HG03558 (cell line): ENCODE measurements around the gene TRIM14.
"Not testable (repeated sequence)": the region's sequence is repeated elsewhere in the genome, so short reads cannot be mapped to it uniquely, and the experiment has no call there.

ENCODE experiments used
- ATAC-seq: cut with Tn5 transposase; IDR thresholded peaks from one replicate; pipeline ENCODE4 v1.9.1; 2021; ENCODE audit warnings: moderate number of reproducible peaks; ENCODE audit not compliant: unreplicated experiment; ENCODE audit errors: extremely low read depth

TRIM14 gene

GRCh38 chr9:98142925-98143481 lies 24.0 kb upstream of the TRIM14 start:
- ATAC-seq: no peak

GRCh38 chr9:98142182-98142907 lies 23.3 kb upstream of the TRIM14 start:
- no peak for ATAC-seq

DNA sequence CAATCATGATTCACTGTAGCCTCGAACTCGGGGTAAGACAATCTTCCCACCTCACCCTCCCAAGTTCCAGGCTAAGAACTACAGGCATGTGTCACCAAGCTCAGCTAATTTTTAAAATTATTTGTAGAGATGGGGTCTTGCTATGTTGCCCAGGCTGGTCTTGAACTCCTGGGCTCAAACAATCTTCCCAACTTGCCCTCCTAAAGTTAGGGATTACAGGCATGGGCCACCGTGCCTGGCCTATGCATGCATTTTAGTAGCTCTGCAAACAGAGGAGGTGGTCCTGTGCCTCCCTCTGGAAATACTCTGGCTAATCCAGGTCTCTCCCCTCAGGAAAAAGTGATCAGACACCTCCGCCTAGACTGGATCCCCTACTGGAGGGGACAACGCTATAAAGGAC lies 21.5 kb upstream of the TRIM14 start:
- ATAC-seq: no peak

GRCh38 chr9:98136489-98136888 lies 17.5 kb upstream of the TRIM14 start:
- ATAC-seq: no peak

DNA sequence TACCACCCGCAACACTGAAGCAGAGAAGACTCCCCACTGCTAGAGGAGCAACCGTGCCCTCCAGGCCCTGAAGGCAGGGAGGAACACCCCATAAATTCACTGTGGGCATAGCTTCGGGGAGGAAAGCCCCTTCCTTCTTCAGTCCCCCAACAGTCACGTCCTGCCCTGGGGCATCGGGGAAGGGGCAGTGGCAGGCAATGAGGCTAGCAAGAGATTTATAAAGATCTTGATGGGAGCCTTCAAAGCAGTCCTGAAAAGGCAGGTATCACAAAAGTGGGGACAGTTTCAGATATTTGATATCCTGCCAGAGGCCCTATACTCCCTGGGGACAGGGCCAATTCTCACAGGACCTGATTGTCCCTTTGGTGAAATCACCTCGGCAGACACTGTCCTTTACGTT lies 16.9 kb upstream of the TRIM14 start:
- no peak for ATAC-seq

GRCh38 chr9:98135558-98135934 lies 16.5 kb upstream of the TRIM14 start:
- ATAC-seq: no peak

GRCh38 chr9:98134702-98135557 lies 15.9 kb upstream of the TRIM14 start:
- no peak for ATAC-seq

DNA sequence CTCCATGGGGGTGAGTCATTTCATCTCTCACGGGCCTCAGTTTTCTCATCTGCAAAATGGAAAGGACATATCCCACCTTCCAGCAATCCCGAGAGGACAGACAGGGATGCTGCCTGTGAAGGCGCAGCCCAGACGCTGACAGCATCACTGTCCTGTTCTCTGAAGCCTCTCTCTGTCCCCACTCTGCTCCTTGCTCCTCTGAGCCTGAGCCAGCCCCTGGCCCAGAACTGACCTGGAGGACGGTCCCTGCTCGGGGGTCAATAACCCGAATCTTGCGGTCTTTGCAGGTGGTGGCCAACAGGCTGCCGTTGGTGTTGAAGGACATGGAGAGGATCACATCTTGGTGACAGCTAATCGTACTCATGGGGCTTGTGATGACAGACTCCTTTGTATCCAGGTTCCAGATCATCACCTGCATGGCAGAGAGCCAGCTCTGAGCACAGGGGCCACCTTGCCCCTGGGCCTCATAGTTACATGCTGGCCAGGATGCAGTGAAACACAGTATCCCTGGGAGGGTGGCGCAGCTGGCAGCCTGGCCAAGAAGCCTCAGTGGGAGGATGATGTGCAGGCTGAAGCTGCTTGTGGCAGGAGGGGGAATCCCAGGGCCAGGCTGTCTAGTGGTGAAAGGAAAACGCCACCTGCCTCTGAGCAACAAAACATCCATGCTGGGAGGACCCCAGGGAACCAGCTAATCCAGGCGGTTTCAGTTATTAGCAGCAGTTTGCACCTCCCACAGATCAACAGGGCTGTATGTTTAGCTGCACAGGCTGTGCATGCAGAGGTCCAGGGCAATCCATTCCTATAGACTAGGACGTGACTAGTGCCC lies 14.0 kb upstream of the TRIM14 start:
- ATAC-seq: no peak

DNA sequence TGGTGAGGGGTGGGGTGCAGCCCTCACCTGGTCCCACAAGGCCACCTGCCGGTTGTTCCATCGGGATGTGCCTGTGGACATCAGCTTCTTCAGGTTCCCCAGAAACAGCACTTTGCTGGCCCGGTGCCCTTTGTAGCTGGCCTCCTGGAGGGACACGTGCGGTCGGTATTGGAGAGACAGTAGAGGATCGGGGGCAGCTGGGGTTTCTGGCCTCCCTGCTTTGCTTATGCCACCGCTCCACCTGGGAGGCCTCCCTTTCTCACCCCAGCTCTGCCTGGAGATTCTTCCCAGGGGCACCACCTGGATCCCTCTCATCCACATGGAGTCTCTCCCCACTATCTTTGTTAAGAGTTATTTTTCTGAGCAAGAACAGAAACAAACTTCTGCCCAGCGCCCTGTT lies 13.1 kb upstream of the TRIM14 start:
- ATAC-seq: no peak

- no peak for ATAC-seq
Measured at GRCh38 chr9:98130576-98131228, 11.7 kb upstream of the TRIM14 start.

- ATAC-seq: not testable (repeated sequence)
Measured at GRCh38 chr9:98130060-98130459, 11.0 kb upstream of the TRIM14 start.

- peak; percentile 49 for ATAC-seq
Measured at GRCh38 chr9:98129451-98129881, 10.4 kb upstream of the TRIM14 start.

GRCh38 chr9:98128316-98128715 lies 9.3 kb upstream of the TRIM14 start:
- ATAC-seq: no peak

- no peak for ATAC-seq
Measured at GRCh38 chr9:98127226-98127625, 8.2 kb upstream of the TRIM14 start.

GRCh38 chr9:98124637-98125426 lies 5.8 kb upstream of the TRIM14 start:
- no peak for ATAC-seq

- ATAC-seq: not testable (repeated sequence)
Measured at GRCh38 chr9:98124091-98124490, 5.1 kb upstream of the TRIM14 start.

DNA sequence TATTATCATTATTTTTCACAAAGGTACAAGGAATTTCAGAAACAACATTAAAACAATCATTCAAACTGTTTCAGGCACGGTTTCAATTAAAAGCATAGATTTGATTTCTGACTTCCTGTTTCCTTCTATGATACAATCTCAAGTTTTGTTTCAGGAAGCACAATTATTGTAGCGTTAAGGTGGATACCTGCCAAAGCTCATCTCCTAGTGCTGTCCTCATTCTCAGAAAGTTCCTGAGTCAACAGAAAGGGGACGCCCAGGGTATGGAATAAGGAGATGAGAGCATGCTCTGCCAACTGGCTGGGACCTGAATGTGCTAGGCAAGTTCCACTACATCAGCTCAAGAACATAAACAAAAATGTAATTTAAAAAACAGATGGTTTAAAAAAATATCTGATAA lies 2.0 kb upstream of the TRIM14 start:
- ATAC-seq: no peak

- ATAC-seq: no peak
Measured at GRCh38 chr9:98120476-98120875, 1.5 kb upstream of the TRIM14 start.

GRCh38 chr9:98117984-98118639 lies 910 bp downstream of the TRIM14 start:
- no peak for ATAC-seq
